ENCODE measurements around the gene NOL6. TPM values are rescaled to one million over a fixed set of nuclear protein-coding genes. Genes with fewer than 3 reads are reported as not detected.

Gene NOL6
- total and polyA plus RNA-seq, 9 of the 15 experiments (the other 6 are each of a cell fraction or from before 2014, with no cell fraction given) = 7.7 to 58.9 (median 27.0) TPM

DNA sequence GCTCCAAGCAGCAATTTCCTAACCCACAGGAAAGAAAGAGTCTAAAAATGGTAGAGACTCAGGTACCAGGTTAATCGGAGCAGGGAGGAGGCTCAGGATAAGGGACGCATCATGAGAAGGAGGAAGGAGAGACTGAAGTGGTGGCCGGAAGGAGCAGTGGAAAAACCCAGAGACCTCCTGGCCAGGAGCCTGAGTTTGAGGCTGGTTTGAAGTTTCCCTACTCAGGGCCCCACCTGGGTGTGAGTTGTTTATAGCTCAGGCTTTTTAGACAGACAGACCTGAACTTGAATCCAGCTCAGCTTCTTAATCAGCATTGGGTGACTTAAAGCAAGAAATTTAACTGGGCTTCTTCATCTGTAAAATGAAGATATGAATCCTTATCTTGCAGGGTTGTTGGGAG, 59.5 kb downstream of the NOL6 start:
- H3K27ac ChIP-seq (ENCODE audit: extremely low read depth, low read depth, low read length) = no peak overlapping the region
- no peak for ATAC-seq
- no peaks in the 10 kb centered on the region for H3K27me3 ChIP-seq (ENCODE audit: control insufficient read depth in 2 of 2, insufficient read depth in 2 of 2, low read length in 2 of 2)
- no peak for DNase-seq (ENCODE audit: extremely low read depth in 1 of 4, low spot score in 3 of 4)
- H4K20me1 ChIP-seq (replicated peaks; ENCODE audit: control insufficient read depth, insufficient read depth, low read length) = no peaks in the 10 kb centered on the region
- H3K4me2 ChIP-seq (ENCODE audit: insufficient read depth, low read length) = peak overlapping the region; percentile 39; the same call in 1 of the 2 replicates
- ChIA-PET CTCF (ENCODE audit: low intra/inter-chr PET ratio) (interaction anchor here (1.2 kb wide), 1 partner anchor 185 kb away, joined by 6 read pairs; no protein-coding TSS in a partner anchor), POLR2A (interaction anchor here (0.6 kb wide), 1 partner anchor 8 kb away, joined by 4 read pairs; no protein-coding TSS in a partner anchor)
- H2AFZ ChIP-seq (ENCODE audit: low read depth, low read length) = peak overlapping the region; percentile 68
- 33% methylated on average over 3 of the region's 3 CpGs for WGBS (ENCODE audit: insufficient coverage, low coverage, missing lambda C conversion rate)
- no TSS peak for BruUV-seq (replicated peaks)
- in situ Hi-C loops (cut with MboI) (no loop called here), intact Hi-C loops (cut with micrococcal nuclease) (no loop called here)
- no peaks in the 10 kb centered on the region for H3K9me3 ChIP-seq (replicated peaks; ENCODE audit: control insufficient read depth, insufficient read depth, low read depth, low read length)
- no peaks in the 10 kb centered on the region for H3K79me2 ChIP-seq (ENCODE audit: control insufficient read depth, insufficient read depth, low read length)
- no peak for FAIRE-seq
- no peaks in the 10 kb centered on the region for H3K36me3 ChIP-seq (ENCODE audit: control insufficient read depth, insufficient read depth, low read length)
- no peak overlapping the region; a peak in 1 of 4 replicates for H3K9ac ChIP-seq (ENCODE audit: insufficient read depth in 1 of 2, low read depth in 2 of 2, low read length in 2 of 2)
- no peak overlapping the region for H3K4me3 ChIP-seq
- no peaks in the 10 kb centered on the region for H3K9me1 ChIP-seq (ENCODE audit: control insufficient read depth, insufficient read depth, low read length)
- H3K4me1 ChIP-seq (replicated peaks in 1 of 2; ENCODE audit: control insufficient read depth in 2 of 2, insufficient read depth in 2 of 2, low read length in 2 of 2) = peaks cover 19 to 32% of the 10 kb centered on the region in 2 experiments; a peak in 4 of 5 replicates
- TF ChIP-seq ZNF12 (CRISPR knock-in tag; IDR thresholded peaks at IDR 0.05) (no peak), SPI1 (IDR thresholded peaks at IDR 0.05; ENCODE audit: borderline replicate concordance, low read depth, low read length) (no peak), ZNF324 (CRISPR knock-in tag; IDR thresholded peaks at IDR 0.05) (no peak), GABPA (tag; conservative IDR thresholded peaks at IDR 0.05; ENCODE audit: low read depth) (no peak), KHSRP (IDR thresholded peaks at IDR 0.05) (no peak), HDAC3 (IDR thresholded peaks at IDR 0.05; ENCODE audit: borderline replicate concordance, partially characterized antibody) (no peak), TCFL5 (CRISPR knock-in tag; conservative IDR thresholded peaks at IDR 0.05) (no peak), ZNF586 (CRISPR knock-in tag; conservative IDR thresholded peaks at IDR 0.05) (no peak), TRIM24 (IDR thresholded peaks at IDR 0.05) (no peak), ZNF253 (CRISPR knock-in tag; conservative IDR thresholded peaks at IDR 0.05) (no peak), TRIM28 (IDR thresholded peaks at IDR 0.05) (no peak), RAD51 (IDR thresholded peaks at IDR 0.05; ENCODE audit: borderline replicate concordance, low read depth) (no peak), MEIS2 (IDR thresholded peaks at IDR 0.05; ENCODE audit: partially characterized antibody) (no peak), NR4A1 (CRISPR knock-in tag; IDR thresholded peaks at IDR 0.05) (no peak), NR4A1 (tag; IDR thresholded peaks at IDR 0.05) (no peak), KLF16 (IDR thresholded peaks at IDR 0.05) (no peak), TAL1 (IDR thresholded peaks at IDR 0.05) (no peak)

Small RNA genes lying within 50 kb of the gene (microRNA-seq; reads per million reads assigned to microRNA genes)
- 0.82 reads per million for gene MIR6851 (ENCODE audit: borderline microRNAs expressed)

Small RNA genes lying within 50 kb of the gene (small RNA-seq; reads per million reads assigned to genes)
- not detected for gene AL356218.2
- not detected for gene MIR6851

Other genes starting within 250 kb of the NOL6 start
- not detected in 2 replicates for gene SPINK4, start 233.8 kb downstream of the NOL6 start, total RNA-seq (2014; rRNA removed)
- gene SPINK4, start 233.8 kb downstream of the NOL6 start, total RNA-seq (2014; rRNA removed; fragmentation: Illumina TruSeq; extraction: Trizol) = 1.1 and 1.6 TPM in 2 replicates
- gene SPINK4, start 233.8 kb downstream of the NOL6 start, total RNA-seq (2015; rRNA removed; fragmentation: Illumina TruSeq; extraction: Trizol) = not detected in 2 replicates
- gene SPINK4, start 233.8 kb downstream of the NOL6 start, total RNA-seq (2021) = 0.80 TPM in 1 of 2 replicates, not detected in the other
- gene SPINK4, start 233.8 kb downstream of the NOL6 start, polyA plus RNA-seq (2011; rRNA removed) = 0.74 and 1.1 TPM in 2 replicates
- 2.0 and 2.1 TPM in 2 replicates for gene SPINK4, start 233.8 kb downstream of the NOL6 start, polyA plus RNA-seq (2014; fragmentation: Illumina TruSeq; extraction: Trizol)
- gene SPINK4, start 233.8 kb downstream of the NOL6 start, polyA plus RNA-seq (2014; fragmentation: Nextera tagmentation; extraction: Ambion mirVana) = 1 to 10 TPM; 3.9 to 5.5 TPM
- 2.1 and 5.1 TPM in 2 replicates for gene SPINK4, start 233.8 kb downstream of the NOL6 start, polyA plus RNA-seq (2014; rRNA removed)
- gene BAG1, start 209.2 kb downstream of the NOL6 start, total RNA-seq (2014; rRNA removed) = 76.1 and 106 TPM in 2 replicates
- 56.0 and 57.6 TPM in 2 replicates for gene BAG1, start 209.2 kb downstream of the NOL6 start, total RNA-seq (2014; rRNA removed; fragmentation: Illumina TruSeq; extraction: Trizol)
- 56.0 and 59.2 TPM in 2 replicates for gene BAG1, start 209.2 kb downstream of the NOL6 start, total RNA-seq (2015; rRNA removed; fragmentation: Illumina TruSeq; extraction: Trizol)
- 86.6 and 94.5 TPM in 2 replicates for gene BAG1, start 209.2 kb downstream of the NOL6 start, total RNA-seq (2021)
- 30.3 and 46.1 TPM in 2 replicates for gene BAG1, start 209.2 kb downstream of the NOL6 start, polyA plus RNA-seq (2011; rRNA removed)
- gene BAG1, start 209.2 kb downstream of the NOL6 start, polyA plus RNA-seq (2014; fragmentation: Illumina TruSeq; extraction: Trizol) = 56.9 and 60.0 TPM in 2 replicates
- gene BAG1, start 209.2 kb downstream of the NOL6 start, polyA plus RNA-seq (2014; fragmentation: Nextera tagmentation; extraction: Ambion mirVana) = 10 to 100 TPM in 1 of 2 experiments, 1 to 10 TPM in 1; 9.7 to 10.0 TPM
- gene BAG1, start 209.2 kb downstream of the NOL6 start, polyA plus RNA-seq (2014; rRNA removed) = 103 and 120 TPM in 2 replicates
- 34.2 and 42.8 TPM in 2 replicates for gene CHMP5, start 208.9 kb downstream of the NOL6 start, total RNA-seq (2014; rRNA removed)
- 59.9 and 71.6 TPM in 2 replicates for gene CHMP5, start 208.9 kb downstream of the NOL6 start, total RNA-seq (2014; rRNA removed; fragmentation: Illumina TruSeq; extraction: Trizol)
- gene CHMP5, start 208.9 kb downstream of the NOL6 start, total RNA-seq (2015; rRNA removed; fragmentation: Illumina TruSeq; extraction: Trizol) = 33.8 and 36.5 TPM in 2 replicates
- gene CHMP5, start 208.9 kb downstream of the NOL6 start, total RNA-seq (2021) = 36.0 and 39.3 TPM in 2 replicates
- gene CHMP5, start 208.9 kb downstream of the NOL6 start, polyA plus RNA-seq (2011; rRNA removed) = 53.3 and 67.2 TPM in 2 replicates
- gene CHMP5, start 208.9 kb downstream of the NOL6 start, polyA plus RNA-seq (2014; fragmentation: Illumina TruSeq; extraction: Trizol) = 50.9 and 53.0 TPM in 2 replicates
- 100 to 1,000 TPM in 1 of 2 experiments, 10 to 100 TPM in 1; 99.5 to 105 TPM for gene CHMP5, start 208.9 kb downstream of the NOL6 start, polyA plus RNA-seq (2014; fragmentation: Nextera tagmentation; extraction: Ambion mirVana)
- gene CHMP5, start 208.9 kb downstream of the NOL6 start, polyA plus RNA-seq (2014; rRNA removed) = 53.0 and 54.9 TPM in 2 replicates
- gene NFX1, start 183.4 kb downstream of the NOL6 start, total RNA-seq (2014; rRNA removed) = 22.1 and 23.8 TPM in 2 replicates
- 26.3 and 28.7 TPM in 2 replicates for gene NFX1, start 183.4 kb downstream of the NOL6 start, total RNA-seq (2014; rRNA removed; fragmentation: Illumina TruSeq; extraction: Trizol)
- gene NFX1, start 183.4 kb downstream of the NOL6 start, total RNA-seq (2015; rRNA removed; fragmentation: Illumina TruSeq; extraction: Trizol) = 24.8 and 26.8 TPM in 2 replicates
- 29.9 and 30.8 TPM in 2 replicates for gene NFX1, start 183.4 kb downstream of the NOL6 start, total RNA-seq (2021)
- 36.5 and 38.9 TPM in 2 replicates for gene NFX1, start 183.4 kb downstream of the NOL6 start, polyA plus RNA-seq (2011; rRNA removed)
- 32.7 and 38.5 TPM in 2 replicates for gene NFX1, start 183.4 kb downstream of the NOL6 start, polyA plus RNA-seq (2014; fragmentation: Illumina TruSeq; extraction: Trizol)
- 10 to 100 TPM in 1 of 2 experiments, 1 to 10 TPM in 1; 8.8 to 32.5 TPM for gene NFX1, start 183.4 kb downstream of the NOL6 start, polyA plus RNA-seq (2014; fragmentation: Nextera tagmentation; extraction: Ambion mirVana)
- 24.0 TPM in 2 replicates for gene NFX1, start 183.4 kb downstream of the NOL6 start, polyA plus RNA-seq (2014; rRNA removed)
- gene AQP7, start 71.4 kb downstream of the NOL6 start, total RNA-seq (2014; rRNA removed) = not detected in 2 replicates
- 0.06 TPM in 1 of 2 replicates, not detected in the other for gene AQP7, start 71.4 kb downstream of the NOL6 start, total RNA-seq (2014; rRNA removed; fragmentation: Illumina TruSeq; extraction: Trizol)
- not detected in 2 replicates for gene AQP7, start 71.4 kb downstream of the NOL6 start, total RNA-seq (2015; rRNA removed; fragmentation: Illumina TruSeq; extraction: Trizol)
- gene AQP7, start 71.4 kb downstream of the NOL6 start, total RNA-seq (2021) = 0.04 and 0.13 TPM in 2 replicates
- gene AQP7, start 71.4 kb downstream of the NOL6 start, polyA plus RNA-seq (2011; rRNA removed) = 0.50 and 0.53 TPM in 2 replicates
- gene AQP7, start 71.4 kb downstream of the NOL6 start, polyA plus RNA-seq (2014; fragmentation: Illumina TruSeq; extraction: Trizol) = 0.07 and 0.15 TPM in 2 replicates
- under 1 TPM in 1 of 2 experiments, not detected in 1; 0.11 TPM for gene AQP7, start 71.4 kb downstream of the NOL6 start, polyA plus RNA-seq (2014; fragmentation: Nextera tagmentation; extraction: Ambion mirVana)
- gene AQP7, start 71.4 kb downstream of the NOL6 start, polyA plus RNA-seq (2014; rRNA removed) = 0.04 and 0.46 TPM in 2 replicates
- gene AQP3, start 26.3 kb downstream of the NOL6 start, total RNA-seq (2014; rRNA removed) = 17.6 and 26.9 TPM in 2 replicates
- gene AQP3, start 26.3 kb downstream of the NOL6 start, total RNA-seq (2014; rRNA removed; fragmentation: Illumina TruSeq; extraction: Trizol) = 11.1 and 12.8 TPM in 2 replicates
- gene AQP3, start 26.3 kb downstream of the NOL6 start, total RNA-seq (2015; rRNA removed; fragmentation: Illumina TruSeq; extraction: Trizol) = 13.3 and 15.1 TPM in 2 replicates
- gene AQP3, start 26.3 kb downstream of the NOL6 start, total RNA-seq (2021) = 25.5 and 27.1 TPM in 2 replicates
- 25.8 and 31.5 TPM in 2 replicates for gene AQP3, start 26.3 kb downstream of the NOL6 start, polyA plus RNA-seq (2011; rRNA removed)
- gene AQP3, start 26.3 kb downstream of the NOL6 start, polyA plus RNA-seq (2014; fragmentation: Illumina TruSeq; extraction: Trizol) = 25.0 and 30.0 TPM in 2 replicates
- gene AQP3, start 26.3 kb downstream of the NOL6 start, polyA plus RNA-seq (2014; fragmentation: Nextera tagmentation; extraction: Ambion mirVana) = 1 to 10 TPM; 4.2 to 6.0 TPM
- gene AQP3, start 26.3 kb downstream of the NOL6 start, polyA plus RNA-seq (2014; rRNA removed) = 25.3 and 29.9 TPM in 2 replicates
- 1.1 and 1.3 TPM in 2 replicates for gene ANKRD18B, start 50.3 kb upstream of the NOL6 start, total RNA-seq (2014; rRNA removed)
- gene ANKRD18B, start 50.3 kb upstream of the NOL6 start, total RNA-seq (2014; rRNA removed; fragmentation: Illumina TruSeq; extraction: Trizol) = 1.9 and 2.7 TPM in 2 replicates
- 1.7 and 2.0 TPM in 2 replicates for gene ANKRD18B, start 50.3 kb upstream of the NOL6 start, total RNA-seq (2015; rRNA removed; fragmentation: Illumina TruSeq; extraction: Trizol)
- gene ANKRD18B, start 50.3 kb upstream of the NOL6 start, total RNA-seq (2021) = 1.9 and 3.3 TPM in 2 replicates
- gene ANKRD18B, start 50.3 kb upstream of the NOL6 start, polyA plus RNA-seq (2011; rRNA removed) = 1.6 and 1.8 TPM in 2 replicates
- gene ANKRD18B, start 50.3 kb upstream of the NOL6 start, polyA plus RNA-seq (2014; fragmentation: Illumina TruSeq; extraction: Trizol) = 3.3 and 12.6 TPM in 2 replicates
- 1 to 10 TPM in 1 of 2 experiments, under 1 TPM in 1; 0.43 to 1.4 TPM for gene ANKRD18B, start 50.3 kb upstream of the NOL6 start, polyA plus RNA-seq (2014; fragmentation: Nextera tagmentation; extraction: Ambion mirVana)
- 0.77 and 1.1 TPM in 2 replicates for gene ANKRD18B, start 50.3 kb upstream of the NOL6 start, polyA plus RNA-seq (2014; rRNA removed)